IPS-18a (cell line): Measurements from ENCODE around the gene KRT17.
"Not testable (repeated sequence)": the region's sequence is repeated elsewhere in the genome, so short reads cannot be mapped to it uniquely, and the experiment has no call there.

ENCODE experiments used
- H3K27ac ChIP-seq: one replicate; pipeline ENCODE4 v1.5.1; 2013; ENCODE audit warnings: low read length
- H3K27me3 ChIP-seq: one replicate; pipeline ENCODE4 v1.6.1; 2013; ENCODE audit warnings: mild to moderate bottlenecking, low read length; ENCODE audit not compliant: control insufficient read depth, insufficient read depth
- H3K36me3 ChIP-seq: one replicate; pipeline ENCODE4 v1.6.1; 2013; ENCODE audit warnings: low read depth, low read length; ENCODE audit not compliant: control insufficient read depth
- H3K4me1 ChIP-seq: one replicate; pipeline ENCODE4 v1.6.1; 2013; ENCODE audit warnings: low read depth, low read length; ENCODE audit not compliant: control insufficient read depth
- H3K4me3 ChIP-seq: one replicate; pipeline ENCODE4 v1.5.1; 2013; ENCODE audit warnings: low read length
- H3K9ac ChIP-seq: one replicate; pipeline ENCODE4 v1.6.1; 2013; ENCODE audit warnings: mild to moderate bottlenecking, low read length, moderate library complexity
- H3K9me3 ChIP-seq: one replicate; pipeline ENCODE4 v1.6.1; 2013; ENCODE audit warnings: low read depth, low read length; ENCODE audit not compliant: control insufficient read depth

Gene KRT17

GRCh38 chr17:41613277-41614082, 10.9 kb downstream of the KRT17 start:
- Histone ChIP-seq H3K4me3 (no peak overlapping the region), H3K36me3 (no peaks in the 10 kb centered on the region), H3K9me3 (no peaks in the 10 kb centered on the region), H3K9ac (no peak overlapping the region), H3K4me1 (no peaks in the 10 kb centered on the region), H3K27ac (no peak overlapping the region), H3K27me3 (no peaks in the 10 kb centered on the region)

DNA sequence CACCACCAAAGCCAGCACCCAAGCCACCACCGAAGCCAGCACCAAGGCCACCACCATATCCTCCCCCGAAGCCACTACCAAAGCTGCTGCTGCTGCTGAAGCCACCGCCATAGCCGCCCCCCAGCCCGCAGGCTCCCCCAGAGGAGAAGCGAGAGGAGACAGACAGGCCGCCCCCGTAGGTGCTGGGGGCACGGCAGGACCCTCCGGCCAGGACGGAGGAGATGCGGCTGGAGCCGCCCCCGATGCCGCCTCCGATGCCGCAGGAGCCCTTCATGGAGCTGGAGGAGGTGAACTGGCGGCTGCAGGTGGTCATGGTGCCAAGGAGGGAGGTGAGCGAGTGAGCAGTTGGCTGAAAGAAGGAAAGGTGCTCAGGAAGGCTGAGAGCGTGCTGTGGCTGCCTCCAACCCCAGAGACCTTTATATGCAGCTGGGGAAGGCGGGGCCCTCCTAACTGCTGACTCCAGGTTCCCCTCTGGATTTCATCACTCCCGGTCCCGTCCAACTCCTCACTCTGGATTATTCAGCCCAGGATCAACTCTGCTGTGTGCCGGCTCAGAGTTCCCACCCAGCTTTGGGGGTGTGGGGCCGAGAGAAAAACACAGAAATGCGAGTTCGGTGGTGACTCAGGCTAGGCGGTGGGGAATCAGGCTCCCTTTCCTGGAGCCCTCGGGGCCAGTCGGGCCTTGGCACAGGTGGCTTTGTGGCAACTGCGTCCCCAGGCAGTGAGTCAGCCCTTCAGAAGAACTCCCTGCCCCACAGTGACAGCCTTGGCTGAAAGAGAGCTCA, 11.8 kb downstream of the KRT17 start, which contains the start of gene KRT16:
TSS of gene KRT16 (minus strand) at position 392 of the 785 bp plus-strand sequence. CDS start at position 313, 79 bp downstream.
- H3K4me1 ChIP-seq, H3K36me3 ChIP-seq, H3K27me3 ChIP-seq, H3K27ac ChIP-seq, H3K9ac ChIP-seq, H3K4me3 ChIP-seq, H3K9me3 ChIP-seq: not testable (repeated sequence)

DNA sequence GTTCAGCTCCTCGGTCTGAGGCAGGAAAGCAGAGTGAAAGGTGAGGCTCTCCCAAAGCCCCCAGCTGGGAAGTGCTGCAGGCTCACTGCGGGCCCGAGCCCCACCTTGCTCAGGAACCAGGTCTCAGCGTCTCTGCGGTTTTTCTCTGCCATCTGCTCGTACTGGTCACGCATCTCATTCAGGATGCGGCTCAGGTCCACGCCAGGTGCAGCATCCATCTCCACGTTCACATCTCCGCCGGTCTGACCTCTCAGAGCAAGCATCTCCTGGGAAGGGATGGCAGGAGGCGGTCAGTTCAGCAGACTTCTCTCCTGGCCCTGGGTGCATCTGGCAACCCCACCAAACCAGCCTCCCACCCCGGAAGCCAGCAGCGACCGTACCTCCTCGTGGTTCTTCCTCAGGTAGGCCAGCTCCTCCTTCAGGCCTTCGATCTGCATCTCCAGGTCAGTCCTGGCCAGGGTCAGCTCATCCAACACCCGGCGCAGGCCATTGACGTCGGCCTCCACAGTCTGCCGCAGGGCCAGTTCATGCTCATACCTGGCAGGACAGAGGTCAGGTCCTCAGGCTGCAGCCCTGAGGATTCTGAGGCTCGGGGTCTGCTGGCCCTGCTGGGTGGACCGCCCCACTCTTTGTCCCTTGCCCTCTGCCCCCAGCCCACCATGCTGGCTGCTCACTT, 13.3 kb downstream of the KRT17 start:
- Histone ChIP-seq H3K9me3 (no peaks in the 10 kb centered on the region), H3K27me3 (no peaks in the 10 kb centered on the region), H3K9ac (no peak overlapping the region)

DNA sequence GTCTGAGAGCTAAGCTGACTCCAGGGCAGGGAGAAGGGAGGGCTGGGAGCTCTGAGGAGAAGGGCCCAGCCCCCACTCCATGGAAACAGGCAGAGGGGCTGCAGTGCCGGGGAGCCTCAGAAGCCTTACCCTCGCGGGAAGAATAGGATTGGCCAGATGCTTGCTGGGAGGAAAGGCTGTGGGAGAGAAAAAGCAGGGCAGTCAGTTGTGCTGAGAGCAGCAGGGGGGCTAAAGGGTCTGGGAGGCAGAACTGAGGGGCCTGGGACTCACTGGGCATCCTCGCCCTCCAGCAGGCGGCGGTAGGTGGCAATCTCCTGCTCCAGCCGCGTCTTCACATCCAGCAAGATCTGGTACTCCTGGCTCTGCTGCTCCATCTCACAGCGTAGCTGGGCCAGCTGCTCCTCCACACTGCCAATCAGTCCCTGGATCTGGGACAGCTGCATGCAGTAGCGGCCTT, 14.3 kb downstream of the KRT17 start:
- H3K27ac ChIP-seq, H3K27me3 ChIP-seq, H3K9ac ChIP-seq, H3K9me3 ChIP-seq, H3K4me3 ChIP-seq, H3K4me1 ChIP-seq, H3K36me3 ChIP-seq: not testable (repeated sequence)

More for the DNA sequence above, 13.3 kb downstream of the KRT17 start:
- Histone ChIP-seq H3K36me3 (no peaks in the 10 kb centered on the region), H3K4me3 (no peak overlapping the region), H3K27ac (no peak overlapping the region), H3K4me1 (no peaks in the 10 kb centered on the region)

- H3K4me1 ChIP-seq, H3K9ac ChIP-seq, H3K27me3 ChIP-seq, H3K27ac ChIP-seq, H3K36me3 ChIP-seq, H3K9me3 ChIP-seq, H3K4me3 ChIP-seq: not testable (repeated sequence)
Measured at GRCh38 chr17:41606930-41607329, 17.4 kb downstream of the KRT17 start.

DNA sequence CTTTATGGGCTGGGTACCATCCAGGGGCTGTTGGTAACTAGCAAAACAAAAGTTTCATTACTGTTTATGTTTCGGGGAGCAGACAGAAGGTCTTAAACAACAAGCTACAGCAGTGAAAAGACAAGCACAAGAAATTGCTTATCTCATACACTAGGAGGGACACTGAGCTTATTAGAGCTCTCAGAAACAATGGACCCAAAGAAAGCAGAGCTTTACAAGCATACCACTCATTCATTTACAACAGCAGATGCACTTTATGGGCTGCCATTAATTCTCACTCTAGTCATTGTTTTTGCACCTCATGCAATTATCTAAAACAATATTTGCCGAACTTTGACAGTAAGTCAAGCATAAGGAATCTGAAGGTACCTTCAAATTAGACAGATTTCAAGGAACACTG, 21.9 kb downstream of the KRT17 start:
- Histone ChIP-seq H3K27ac (no peak overlapping the region), H3K9me3 (no peaks in the 10 kb centered on the region), H3K4me3 (no peak overlapping the region), H3K9ac (no peak overlapping the region), H3K4me1 (no peaks in the 10 kb centered on the region), H3K36me3 (no peaks in the 10 kb centered on the region), H3K27me3 (no peaks in the 10 kb centered on the region)

- no peaks in the 10 kb centered on the region for H3K4me1 ChIP-seq
- H3K27me3 ChIP-seq: no peaks in the 10 kb centered on the region
- no peak overlapping the region for H3K27ac ChIP-seq
- no peak overlapping the region for H3K4me3 ChIP-seq
- no peak overlapping the region for H3K9ac ChIP-seq
- H3K9me3 ChIP-seq: no peaks in the 10 kb centered on the region
- no peaks in the 10 kb centered on the region for H3K36me3 ChIP-seq
Measured at GRCh38 chr17:41600318-41600717, 24.1 kb downstream of the KRT17 start.

GRCh38 chr17:41599680-41600079, 24.7 kb downstream of the KRT17 start:
- H3K36me3 ChIP-seq: no peaks in the 10 kb centered on the region
- no peaks in the 10 kb centered on the region for H3K9me3 ChIP-seq
- no peak overlapping the region for H3K27ac ChIP-seq
- no peak overlapping the region for H3K9ac ChIP-seq
- no peaks in the 10 kb centered on the region for H3K4me1 ChIP-seq
- no peak overlapping the region for H3K4me3 ChIP-seq
- H3K27me3 ChIP-seq: no peaks in the 10 kb centered on the region

DNA sequence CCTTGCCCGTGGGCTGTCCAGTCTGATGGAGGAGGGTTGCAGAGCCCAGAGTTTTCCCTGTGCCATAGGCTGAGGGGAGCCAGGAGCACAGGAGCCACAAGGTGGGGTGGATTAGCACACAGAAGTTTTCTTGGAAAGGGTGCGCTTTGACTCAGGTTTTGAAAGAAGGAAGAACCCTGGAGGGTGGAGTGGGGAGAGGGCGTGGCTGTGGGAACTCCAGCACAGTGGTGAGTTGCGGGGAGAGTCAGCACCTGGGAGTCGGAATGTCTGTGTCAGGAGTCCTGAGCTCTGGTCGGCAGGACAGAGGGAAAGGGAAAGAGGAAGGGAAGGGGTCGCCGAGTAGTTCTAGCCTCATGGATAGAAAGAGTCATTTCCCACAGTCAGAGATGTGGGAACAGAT, 28.8 kb downstream of the KRT17 start:
- Histone ChIP-seq H3K4me3 (no peak overlapping the region), H3K4me1 (no peaks in the 10 kb centered on the region), H3K9me3 (no peaks in the 10 kb centered on the region), H3K9ac (no peak overlapping the region), H3K27ac (no peak overlapping the region), H3K27me3 (no peaks in the 10 kb centered on the region), H3K36me3 (no peaks in the 10 kb centered on the region)

GRCh38 chr17:41594363-41594915, 29.9 kb downstream of the KRT17 start:
- H3K4me1 ChIP-seq: no peaks in the 10 kb centered on the region
- no peaks in the 10 kb centered on the region for H3K27me3 ChIP-seq

GRCh38 chr17:41593306-41593981, 30.9 kb downstream of the KRT17 start:
- Histone ChIP-seq H3K27ac (no peak overlapping the region), H3K27me3 (no peaks in the 10 kb centered on the region), H3K4me1 (no peaks in the 10 kb centered on the region), H3K4me3 (no peak overlapping the region), H3K36me3 (no peaks in the 10 kb centered on the region), H3K9me3 (no peaks in the 10 kb centered on the region), H3K9ac (no peak overlapping the region)

More at GRCh38 chr17:41594363-41594915, 29.9 kb downstream of the KRT17 start:
- no peak overlapping the region for H3K27ac ChIP-seq
- no peaks in the 10 kb centered on the region for H3K36me3 ChIP-seq
- H3K9ac ChIP-seq: no peak overlapping the region
- H3K4me3 ChIP-seq: no peak overlapping the region
- no peaks in the 10 kb centered on the region for H3K9me3 ChIP-seq
